Esophagus muscularis mucosa (tissue), 4 donors: ENCODE results near the gene MUC4.

Experiments
- CTCF ChIP-seq, 3 experiments: fragments of 200-600 bp in 2 of 3; fragments of 450-650 bp in 1 of 3; sonication (generic) in 2 of 3; IDR thresholded peaks; one replicate each; pipeline ENCODE4 v1.5.1; 2017 to 2019; ENCODE audit warnings: antibody characterized with exemption in 3 of 3, mild to moderate bottlenecking in 2 of 3, moderate library complexity in 1 of 3
- EP300 ChIP-seq: sonication (generic); formaldehyde crosslinking; IDR thresholded peaks from one replicate; pipeline ENCODE4 v1.6.1; 2017; ENCODE audit warnings: antibody characterized with exemption
- POLR2A ChIP-seq: fragments of 450-650 bp; IDR thresholded peaks from one replicate; pipeline ENCODE4 v1.6.1; 2017; ENCODE audit warnings: antibody characterized with exemption, moderate library complexity, mild to moderate bottlenecking, low read depth

DNA sequence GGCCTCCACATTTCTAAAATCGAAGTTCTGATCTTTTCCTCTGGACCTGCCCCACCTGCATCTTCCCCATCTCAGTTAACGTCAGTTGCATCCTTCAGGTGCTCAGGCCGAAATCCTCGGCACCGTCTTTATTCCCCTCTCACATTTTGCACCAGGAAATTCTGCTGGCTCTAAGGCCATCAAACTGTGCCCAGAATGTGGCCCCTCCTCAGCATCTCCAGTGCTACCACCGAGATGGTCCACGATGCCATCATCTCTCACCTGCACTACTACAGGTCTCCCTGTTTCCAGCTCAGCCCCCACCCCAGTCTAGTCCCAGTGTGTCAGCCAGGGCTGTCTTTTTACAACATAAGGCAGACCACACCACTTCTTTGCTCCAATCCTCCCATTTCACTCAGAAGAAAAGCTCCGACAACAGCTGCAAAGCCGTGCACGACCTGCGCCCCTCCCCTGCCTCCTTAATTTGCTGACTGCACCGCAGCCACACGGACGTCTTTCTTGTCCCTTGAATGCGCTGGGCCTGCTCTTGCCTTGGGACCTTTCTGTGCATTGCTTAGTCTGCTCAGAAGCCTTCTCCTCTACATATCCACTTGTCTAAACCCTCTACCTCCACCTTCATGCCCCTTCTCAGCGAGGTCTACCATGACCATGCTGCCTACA, 76.6 kb downstream of the MUC4 start:
- TF ChIP-seq CTCF (IDR thresholded peaks at IDR 0.05) (no peak), EP300 (no peak), POLR2A (no peak)
